Neural cell (in vitro differentiated cells): ENCODE results near the gene ELMO1. TPM values are rescaled to one million over a fixed set of nuclear protein-coding genes. Genes with fewer than 3 reads are reported as not detected.

ENCODE experiments used
- H2AFZ ChIP-seq: fragments of 200-600, 300-800 bp; sonication (generic), shearing (Covaris generic); 2 replicates; pipeline ENCODE4 v1.6.0; 2014; ENCODE audit warnings: low read depth, mild to moderate bottlenecking, antibody characterized with exemption, low read length, moderate library complexity
- H3F3A ChIP-seq: fragments of 200-600 bp; shearing (Covaris generic); 2 replicates; pipeline ENCODE4 v1.6.1; 2016; ENCODE audit warnings: mild to moderate bottlenecking, moderate library complexity, mixed read lengths, antibody characterized with exemption, low read length; ENCODE audit not compliant: insufficient read depth, poor library complexity, severe bottlenecking
- H3K27ac ChIP-seq: fragments of 200-600, 300-800 bp; sonication (generic), shearing (Covaris generic); 2 replicates; pipeline ENCODE4 v1.5.1; 2014; ENCODE audit warnings: mild to moderate bottlenecking, low read length, moderate library complexity
- H3K27me3 ChIP-seq: fragments of 300-800, 200-600 bp; sonication (generic), shearing (Covaris generic); 2 replicates; pipeline ENCODE4 v1.6.0; 2014; ENCODE audit warnings: mild to moderate bottlenecking, low read depth, low read length, moderate library complexity; ENCODE audit not compliant: insufficient read depth
- H3K36me3 ChIP-seq: fragments of 300-800, 200-600 bp; sonication (generic), shearing (Covaris generic); 2 replicates; pipeline ENCODE4 v1.5.1; 2014; ENCODE audit warnings: mild to moderate bottlenecking, antibody characterized with exemption, low read length, moderate library complexity; ENCODE audit not compliant: insufficient read depth
- H3K4me2 ChIP-seq: fragments of 300-800, 200-600 bp; sonication (generic), shearing (Covaris generic); 2 replicates; pipeline ENCODE4 v1.6.0; 2014; ENCODE audit warnings: mild to moderate bottlenecking, low read length
- H3K4me3 ChIP-seq: fragments of 300-800, 200-600 bp; sonication (generic), shearing (Covaris generic); 2 replicates; pipeline ENCODE4 v1.5.1; 2014; ENCODE audit warnings: mild to moderate bottlenecking, low read length, moderate library complexity
- H3K79me2 ChIP-seq: fragments of 200-600 bp; shearing (Covaris generic); replicated peaks from 2 replicates; pipeline ENCODE4 v1.6.0; 2014; ENCODE audit warnings: mild to moderate bottlenecking, low read length, moderate library complexity; ENCODE audit not compliant: insufficient read depth
- H3K9ac ChIP-seq: fragments of 300-800, 200-600 bp; sonication (generic), shearing (Covaris generic); 2 replicates; pipeline ENCODE4 v1.6.1; 2016; ENCODE audit warnings: mild to moderate bottlenecking, low read length, mixed read lengths
- H3K9me2 ChIP-seq: fragments of 200-600 bp; shearing (Covaris generic); 2 replicates; pipeline ENCODE4 v1.6.1; 2016; ENCODE audit warnings: mild to moderate bottlenecking, low read length, mixed read lengths; ENCODE audit not compliant: insufficient read depth
- H3K9me3 ChIP-seq: fragments of 200-600, 300-800 bp; sonication (generic), shearing (Covaris generic); 2 replicates; pipeline ENCODE4 v1.6.1; 2016; ENCODE audit warnings: mild to moderate bottlenecking, mixed run types, low read length, moderate library complexity, mixed read lengths
- H4K20me1 ChIP-seq: fragments of 200-600 bp; shearing (Covaris generic); 2 replicates; pipeline ENCODE4 v1.6.1; 2016; ENCODE audit warnings: mild to moderate bottlenecking, mixed run types; ENCODE audit not compliant: insufficient read depth
- EP300 ChIP-seq: fragments of 450-650 bp; conservative IDR thresholded peaks from 2 replicates; pipeline ENCODE4 v1.6.1; 2014; ENCODE audit warnings: antibody characterized with exemption, mild to moderate bottlenecking, moderate library complexity; ENCODE audit not compliant: poor library complexity, severe bottlenecking
- EZH2 ChIP-seq: fragments of 200-600, 300-800 bp; shearing (Covaris generic), sonication (generic); IDR thresholded peaks from 2 replicates; pipeline ENCODE4 v1.6.1; 2014; ENCODE audit warnings: antibody characterized with exemption, low read length, borderline replicate concordance, mild to moderate bottlenecking; ENCODE audit not compliant: insufficient read depth, poor library complexity, severe bottlenecking
- MXI1 ChIP-seq: fragments of 450-650 bp; conservative IDR thresholded peaks from 2 replicates; pipeline ENCODE4 v1.6.1; 2014; ENCODE audit warnings: antibody characterized with exemption, mild to moderate bottlenecking; ENCODE audit not compliant: poor library complexity, severe bottlenecking
- POLR2AphosphoS5 ChIP-seq: IDR thresholded peaks from 2 replicates; pipeline ENCODE4 v1.6.1; 2012
- RAD21 ChIP-seq: fragments of 450-650 bp; conservative IDR thresholded peaks from 2 replicates; pipeline ENCODE4 v1.6.1; 2014; ENCODE audit warnings: antibody characterized with exemption, mild to moderate bottlenecking, moderate library complexity
- SMC3 ChIP-seq: fragments of 450-650 bp; conservative IDR thresholded peaks from 2 replicates; pipeline ENCODE4 v1.6.1; 2014; ENCODE audit warnings: antibody characterized with exemption, mild to moderate bottlenecking, moderate library complexity; ENCODE audit not compliant: poor library complexity
- TAF1 ChIP-seq: IDR thresholded peaks from 2 replicates; pipeline ENCODE4 v1.6.1; 2012; ENCODE audit warnings: low read depth
- polyA plus RNA-seq: library from polyadenylated mRNA; depleted of rRNA; stranded (reverse); fragments of >200 nt; gene quantifications from 2 replicates; pipeline ENCODE4 v1.2.3, GENCODE V29; 2014
- TF ChIP-seq, protein P1 (sequence below): fragments of 450-650 bp; IDR thresholded peaks from 2 replicates; pipeline ENCODE4 v1.5.1; 2014; ENCODE audit warnings: antibody characterized with exemption, mild to moderate bottlenecking, moderate library complexity; ENCODE audit not compliant: poor library complexity, severe bottlenecking

Gene ELMO1
- polyA plus RNA-seq, 1 donor from 2014 or later = 12.2 TPM

GRCh38 chr7:37047260-37047659 lies 401.4 kb downstream of the ELMO1 start:
- no peak overlapping the region for H3K4me3 ChIP-seq
- no peak overlapping the region for H2AFZ ChIP-seq
- H3K79me2 ChIP-seq = no peaks in the 10 kb centered on the region
- no peak overlapping the region for H3K27ac ChIP-seq
- no peaks in the 10 kb centered on the region for H3K27me3 ChIP-seq
- H3K9me2 ChIP-seq = no peaks in the 10 kb centered on the region
- no peaks in the 10 kb centered on the region for H3K36me3 ChIP-seq
- H3K4me2 ChIP-seq = no peak overlapping the region
- H3K9ac ChIP-seq = no peak overlapping the region
- no peaks in the 10 kb centered on the region for H3F3A ChIP-seq
- TF ChIP-seq POLR2AphosphoS5 (no peak), EP300 (no peak), EZH2 (no peak), TAF1 (no peak), MXI1 (no peak)
- TF ChIP-seq, protein P1, sequence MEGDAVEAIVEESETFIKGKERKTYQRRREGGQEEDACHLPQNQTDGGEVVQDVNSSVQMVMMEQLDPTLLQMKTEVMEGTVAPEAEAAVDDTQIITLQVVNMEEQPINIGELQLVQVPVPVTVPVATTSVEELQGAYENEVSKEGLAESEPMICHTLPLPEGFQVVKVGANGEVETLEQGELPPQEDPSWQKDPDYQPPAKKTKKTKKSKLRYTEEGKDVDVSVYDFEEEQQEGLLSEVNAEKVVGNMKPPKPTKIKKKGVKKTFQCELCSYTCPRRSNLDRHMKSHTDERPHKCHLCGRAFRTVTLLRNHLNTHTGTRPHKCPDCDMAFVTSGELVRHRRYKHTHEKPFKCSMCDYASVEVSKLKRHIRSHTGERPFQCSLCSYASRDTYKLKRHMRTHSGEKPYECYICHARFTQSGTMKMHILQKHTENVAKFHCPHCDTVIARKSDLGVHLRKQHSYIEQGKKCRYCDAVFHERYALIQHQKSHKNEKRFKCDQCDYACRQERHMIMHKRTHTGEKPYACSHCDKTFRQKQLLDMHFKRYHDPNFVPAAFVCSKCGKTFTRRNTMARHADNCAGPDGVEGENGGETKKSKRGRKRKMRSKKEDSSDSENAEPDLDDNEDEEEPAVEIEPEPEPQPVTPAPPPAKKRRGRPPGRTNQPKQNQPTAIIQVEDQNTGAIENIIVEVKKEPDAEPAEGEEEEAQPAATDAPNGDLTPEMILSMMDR = no peak
- no peaks in the 10 kb centered on the region for H3K9me3 ChIP-seq
- no peaks in the 10 kb centered on the region for H4K20me1 ChIP-seq

- Histone ChIP-seq H4K20me1 (no peaks in the 10 kb centered on the region), H3K79me2 (no peaks in the 10 kb centered on the region), H3K9me3 (no peaks in the 10 kb centered on the region), H3K4me2 (no peak overlapping the region), H3K27ac (no peak overlapping the region), H2AFZ (no peak overlapping the region), H3K9ac (no peak overlapping the region), H3K27me3 (no peaks in the 10 kb centered on the region), H3K36me3 (no peaks in the 10 kb centered on the region), H3F3A (no peaks in the 10 kb centered on the region), H3K4me3 (no peak overlapping the region), H3K9me2 (no peaks in the 10 kb centered on the region)
- no peak for TF ChIP-seq TAF1
- no peak for TF ChIP-seq EZH2
- no peak for TF ChIP-seq SMC3
These were observed 402.1 kb downstream of the ELMO1 start for GRCh38 chr7:37046531-37047079.

GRCh38 chr7:37045681-37046179 lies 402.9 kb downstream of the ELMO1 start:
- Histone ChIP-seq H3K4me3 (no peak overlapping the region), H3K79me2 (no peaks in the 10 kb centered on the region), H2AFZ (no peak overlapping the region), H3K36me3 (no peaks in the 10 kb centered on the region), H3K9me2 (no peaks in the 10 kb centered on the region), H3K4me2 (no peak overlapping the region), H3F3A (no peaks in the 10 kb centered on the region), H3K9ac (no peak overlapping the region), H3K27me3 (no peaks in the 10 kb centered on the region), H3K27ac (no peak overlapping the region), H4K20me1 (no peaks in the 10 kb centered on the region), H3K9me3 (no peaks in the 10 kb centered on the region)
- TF ChIP-seq EP300 (no peak), MXI1 (no peak), RAD21 (no peak)
- TF ChIP-seq, protein P1 = no peak
